Measurements from ENCODE around the gene CRIP2.

CRIP2 gene

GRCh38 chr14:105508601-105509000 is 34.0 kb downstream of the CRIP2 start:
- Mint-ChIP-seq H3K27me3 (peaks cover 35% of the 10 kb centered on the region), H3K27ac (no peak overlapping the region), H3K4me3 (no peak overlapping the region), H3K9me3 (no peaks in the 10 kb centered on the region), H3K36me3 (ENCODE audit: low read depth) (no peaks in the 10 kb centered on the region), H3K4me1 (ENCODE audit: low read depth) (no peaks in the 10 kb centered on the region)
- no peak for DNase-seq

- Mint-ChIP-seq H3K27ac (no peak overlapping the region), H3K4me1 (ENCODE audit: low read depth) (no peaks in the 10 kb centered on the region), H3K27me3 (peaks cover 61% of the 10 kb centered on the region), H3K4me3 (no peak overlapping the region), H3K36me3 (ENCODE audit: low read depth) (no peaks in the 10 kb centered on the region), H3K9me3 (no peaks in the 10 kb centered on the region)
- no peak for DNase-seq
These were observed 42.5 kb downstream of the CRIP2 start for GRCh38 chr14:105517096-105517495.

- H3K27me3 Mint-ChIP-seq: peaks cover 52% of the 10 kb centered on the region
- DNase-seq: no peak
- H3K4me3 Mint-ChIP-seq: no peak overlapping the region
- H3K27ac Mint-ChIP-seq: no peak overlapping the region
- H3K36me3 Mint-ChIP-seq (ENCODE audit: low read depth): no peaks in the 10 kb centered on the region
- H3K4me1 Mint-ChIP-seq (ENCODE audit: low read depth): no peaks in the 10 kb centered on the region
- H3K9me3 Mint-ChIP-seq: no peaks in the 10 kb centered on the region
These were observed 45.5 kb downstream of the CRIP2 start for GRCh38 chr14:105519946-105520698.

DNA sequence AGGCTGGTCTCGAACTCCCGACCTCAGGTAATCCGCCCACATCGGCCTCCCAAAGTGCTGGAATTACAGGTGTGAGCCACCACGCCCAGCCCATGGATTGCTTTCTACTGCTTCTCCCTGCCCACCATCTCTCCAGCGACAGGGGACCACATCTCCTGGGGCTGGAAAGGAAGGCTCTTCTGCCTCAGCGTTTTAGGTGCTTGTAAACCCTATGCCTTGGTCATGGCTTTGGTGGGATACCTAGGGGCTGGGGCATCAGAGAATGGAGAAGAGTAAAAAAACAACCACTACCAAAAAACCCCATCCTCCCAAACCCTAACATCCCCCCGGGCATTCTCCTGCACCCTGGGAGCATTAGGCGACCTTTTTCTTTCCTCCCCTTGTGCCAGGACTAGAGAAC is 50.7 kb downstream of the CRIP2 start:
- Mint-ChIP-seq H3K27me3 (peaks cover 26% of the 10 kb centered on the region), H3K4me1 (ENCODE audit: low read depth) (peaks cover 18% of the 10 kb centered on the region), H3K36me3 (ENCODE audit: low read depth) (peaks cover 5% of the 10 kb centered on the region), H3K4me3 (peak overlapping the region; percentile 45), H3K9me3 (no peaks in the 10 kb centered on the region), H3K27ac (no peak overlapping the region)
- no peak for DNase-seq

GRCh38 chr14:105525861-105526775 is 51.5 kb downstream of the CRIP2 start, which contains the start of gene TMEM121:
Gene TMEM121 (plus strand): TSS chr14:105526583. CDS start chr14:105528835, 2,252 bp downstream.
- Mint-ChIP-seq H3K27me3 (peaks cover 28% of the 10 kb centered on the region), H3K4me1 (ENCODE audit: low read depth) (peaks cover 22% of the 10 kb centered on the region), H3K36me3 (ENCODE audit: low read depth) (peaks cover 6% of the 10 kb centered on the region), H3K27ac (peak within 1 kb of the TSS; percentile 47), H3K4me3 (peak within 1 kb of the TSS; percentile 76), H3K9me3 (no peaks in the 10 kb centered on the region)
- peak; percentile 53 for DNase-seq

- Mint-ChIP-seq H3K27me3 (peaks cover 28% of the 10 kb centered on the region), H3K36me3 (ENCODE audit: low read depth) (peaks cover 6% of the 10 kb centered on the region), H3K9me3 (no peaks in the 10 kb centered on the region), H3K4me3 (peak overlapping the region; percentile 76), H3K27ac (peak overlapping the region; percentile 47), H3K4me1 (ENCODE audit: low read depth) (peaks cover 22% of the 10 kb centered on the region)
- DNase-seq: no peak
These were observed 52.3 kb downstream of the CRIP2 start for GRCh38 chr14:105526776-105527380.

GRCh38 chr14:105527381-105527825 is 52.8 kb downstream of the CRIP2 start:
- Mint-ChIP-seq H3K4me1 (ENCODE audit: low read depth) (peaks cover 22% of the 10 kb centered on the region), H3K36me3 (ENCODE audit: low read depth) (peaks cover 6% of the 10 kb centered on the region), H3K27me3 (peaks cover 28% of the 10 kb centered on the region), H3K4me3 (peak overlapping the region; percentile 76), H3K9me3 (no peaks in the 10 kb centered on the region), H3K27ac (peak overlapping the region; percentile 47)
- DNase-seq: no peak

GRCh38 chr14:105527826-105528585 is 53.4 kb downstream of the CRIP2 start:
- Mint-ChIP-seq H3K36me3 (ENCODE audit: low read depth) (peaks cover 6% of the 10 kb centered on the region), H3K9me3 (no peaks in the 10 kb centered on the region), H3K27me3 (peaks cover 33% of the 10 kb centered on the region), H3K4me1 (ENCODE audit: low read depth) (peaks cover 22% of the 10 kb centered on the region), H3K27ac (peak overlapping the region; percentile 40), H3K4me3 (peak overlapping the region; percentile 76)
- peak; percentile 90 for DNase-seq

GRCh38 chr14:105528586-105529318 is 54.1 kb downstream of the CRIP2 start:
- peaks cover 31% of the 10 kb centered on the region for H3K27me3 Mint-ChIP-seq
- H3K36me3 Mint-ChIP-seq (ENCODE audit: low read depth): peaks cover 6% of the 10 kb centered on the region
- peak overlapping the region; percentile 91 for H3K27ac Mint-ChIP-seq
- H3K4me1 Mint-ChIP-seq (ENCODE audit: low read depth): peaks cover 22% of the 10 kb centered on the region
- H3K4me3 Mint-ChIP-seq: peak overlapping the region; percentile 79
- H3K9me3 Mint-ChIP-seq: no peaks in the 10 kb centered on the region
- DNase-seq: peak; percentile 74

GRCh38 chr14:105529319-105529568 is 54.6 kb downstream of the CRIP2 start:
- Mint-ChIP-seq H3K36me3 (ENCODE audit: low read depth) (peaks cover 6% of the 10 kb centered on the region), H3K4me3 (peak overlapping the region; percentile 79), H3K9me3 (no peaks in the 10 kb centered on the region), H3K27me3 (peaks cover 27% of the 10 kb centered on the region), H3K4me1 (ENCODE audit: low read depth) (peaks cover 22% of the 10 kb centered on the region), H3K27ac (peak overlapping the region; percentile 91)
- DNase-seq: peak; percentile 64

Data from activated T-cell treated with anti-CD3 and anti-CD28 coated beads, Interleukin-2, amount 50 U/mL, for 24 hours (primary cell).